Activated CD8-positive, alpha-beta memory T cell treated with anti-CD3 and anti-CD28 coated beads, Interleukin-2, amount 50 U/mL, for 24 hours (primary cell): ENCODE data around the gene TIMM44.

Experiments used
- DNase-seq: peaks from one replicate; pipeline ENCODE4 v3.0.0-alpha.2; 2020; ENCODE audit errors: extremely low read depth

Gene TIMM44

GRCh38 chr19:7914099-7914498, 29.4 kb downstream of the TIMM44 start:
- no peak for DNase-seq

- no peak for DNase-seq
Observed at GRCh38 chr19:7913652-7914051, 29.8 kb downstream of the TIMM44 start.

- no peak for DNase-seq
Observed at GRCh38 chr19:7912697-7913564, 30.5 kb downstream of the TIMM44 start.

GRCh38 chr19:7912144-7912696, 31.2 kb downstream of the TIMM44 start:
- no peak for DNase-seq

- DNase-seq = no peak
Observed at GRCh38 chr19:7911508-7912143, 31.8 kb downstream of the TIMM44 start.

- no peak for DNase-seq
Observed at GRCh38 chr19:7910321-7911161, 32.9 kb downstream of the TIMM44 start.

GRCh38 chr19:7909471-7910067, 33.9 kb downstream of the TIMM44 start:
- no peak for DNase-seq

- DNase-seq = no peak
Observed at GRCh38 chr19:7908742-7909461, 34.6 kb downstream of the TIMM44 start.

GRCh38 chr19:7908078-7908699, 35.3 kb downstream of the TIMM44 start:
- no peak for DNase-seq

GRCh38 chr19:7907544-7907943, 35.9 kb downstream of the TIMM44 start:
- DNase-seq = no peak

GRCh38 chr19:7907122-7907521, 36.3 kb downstream of the TIMM44 start:
- DNase-seq = no peak

GRCh38 chr19:7905859-7906258, 37.6 kb downstream of the TIMM44 start:
- DNase-seq = no peak

- DNase-seq = no peak
Observed at GRCh38 chr19:7905268-7905667, 38.2 kb downstream of the TIMM44 start.

GRCh38 chr19:7904074-7905020, 39.1 kb downstream of the TIMM44 start:
- no peak for DNase-seq

GRCh38 chr19:7903244-7904073, 40.0 kb downstream of the TIMM44 start, which contains the start of gene MAP2K7:
TSS of gene MAP2K7 (plus strand) at chr19:7903877. CDS start at chr19:7903945, 68 bp downstream.
- DNase-seq = peak; percentile 100

GRCh38 chr19:7902796-7903243, 40.6 kb downstream of the TIMM44 start:
- DNase-seq = no peak

- DNase-seq = no peak
Observed at GRCh38 chr19:7901337-7901736, 42.1 kb downstream of the TIMM44 start.

- DNase-seq = no peak
Observed at GRCh38 chr19:7900931-7901330, 42.5 kb downstream of the TIMM44 start.
